HCT116 (cell line): ENCODE data around the gene FCRLB.
"Not testable (repeated sequence)": the region's sequence is repeated elsewhere in the genome, so short reads cannot be mapped to it uniquely, and the experiment has no call there.

Experiments
- CTCF ChIP-seq, 3 experiments: fragments of 200-600 bp in 1 of 3; sonication (generic) in 1 of 3; IDR thresholded peaks in 2 of 3; conservative IDR thresholded peaks in 1 of 3; 2 replicates each; pipeline ENCODE4 v1.5.1; 2012 to 2017; ENCODE audit warnings: low read depth in 2 of 3, low read length in 2 of 3, antibody characterized with exemption in 1 of 3, borderline replicate concordance in 1 of 3, control low read depth in 1 of 3, mild to moderate bottlenecking in 1 of 3, mixed read lengths in 1 of 3, mixed run types in 1 of 3, moderate library complexity in 1 of 3; ENCODE audit not compliant: insufficient read depth in 1 of 3
- EZH2 ChIP-seq: fragments of 200-600 bp; sonication (generic); IDR thresholded peaks from 2 replicates; pipeline ENCODE4 v1.6.1; 2017; ENCODE audit warnings: antibody characterized with exemption, mixed run types
- EZH2phosphoT487 ChIP-seq: fragments of 200-600 bp; IDR thresholded peaks from 2 replicates; pipeline ENCODE4 v1.6.1; 2018; ENCODE audit warnings: antibody characterized with exemption, borderline replicate concordance
- POLR2A ChIP-seq: IDR thresholded peaks from 2 replicates; pipeline ENCODE4 v1.7.0; 2011; ENCODE audit warnings: borderline replicate concordance; ENCODE audit not compliant: insufficient read depth, insufficient read length; ENCODE audit errors: extremely low read depth
- POLR2AphosphoS5 ChIP-seq: IDR thresholded peaks from 2 replicates; pipeline ENCODE4 v1.6.1; 2011; ENCODE audit warnings: mild to moderate bottlenecking, low read depth, low read length, moderate library complexity
- RAD21 ChIP-seq: IDR thresholded peaks from 2 replicates; pipeline ENCODE4 v1.6.1; 2012; ENCODE audit warnings: low read depth, mild to moderate bottlenecking
- SIN3A ChIP-seq: IDR thresholded peaks from 2 replicates; pipeline ENCODE4 v1.6.1; 2012; ENCODE audit warnings: low read depth
- SP1 ChIP-seq: IDR thresholded peaks from 2 replicates; pipeline ENCODE4 v1.6.1; 2012; ENCODE audit warnings: low read depth
- ZFX ChIP-seq: fragments of 450-650 bp; IDR thresholded peaks from 2 replicates; pipeline ENCODE4 v1.6.1; 2017
- ZNF274 ChIP-seq: fragments of 200-500 bp; sonication (Bioruptor generic); IDR thresholded peaks from 2 replicates; pipeline ENCODE4 v1.6.1; 2014; ENCODE audit warnings: mild to moderate bottlenecking, low read depth, low read length, inconsistent platforms

GRCh38 chr1:161698302-161698701 lies 23.0 kb upstream of the FCRLB start:
- TF ChIP-seq ZNF274; EZH2; CTCF (IDR thresholded peaks at IDR 0.05 in 2 of 3, conservative IDR thresholded peaks at IDR 0.05 in 1 of 3; ENCODE audit: borderline replicate concordance in 1 of 3, insufficient read depth in 1 of 3, low read depth in 2 of 3, low read length in 2 of 3); POLR2A; SIN3A; ZFX; SP1; POLR2AphosphoS5; EZH2phosphoT487; RAD21: not testable (repeated sequence)
